GM12878 (cell line): Measurements from ENCODE around the gene WNT5B. TPM values are rescaled to one million over a fixed set of nuclear protein-coding genes. Genes with fewer than 3 reads are reported as not detected.

Experiments used
- EGR1 ChIP-seq, 2 experiments: IDR thresholded peaks; 1 replicate in 1 of 2; 2 replicates in 1 of 2; pipeline ENCODE4 v1.6.1; 2011 to 2012; ENCODE audit warnings: low read depth in 2 of 2, low read length in 2 of 2, borderline replicate concordance in 1 of 2, mild to moderate bottlenecking in 1 of 2, moderate library complexity in 1 of 2
- FOS ChIP-seq: IDR thresholded peaks from 3 replicates; pipeline ENCODE4 v1.6.1; 2011; ENCODE audit warnings: borderline replicate concordance; ENCODE audit not compliant: insufficient read length; ENCODE audit errors: extremely low read depth
- GATAD2B ChIP-seq: fragments of 450-650 bp; conservative IDR thresholded peaks from 2 replicates; pipeline ENCODE4 v1.6.1; 2017; ENCODE audit warnings: low read depth, mild to moderate bottlenecking, moderate library complexity
- MYB ChIP-seq: fragments of 150-350 bp; IDR thresholded peaks from 2 replicates; pipeline ENCODE4 v1.6.1; 2014; ENCODE audit warnings: mild to moderate bottlenecking, low read depth, low read length, borderline replicate concordance
- NFYA ChIP-seq: IDR thresholded peaks from 2 replicates; pipeline ENCODE4 v1.6.1; 2011; ENCODE audit warnings: low read depth, mild to moderate bottlenecking, low read length, improper control_type of control experiment, borderline replicate concordance
- PAX5 ChIP-seq: IDR thresholded peaks from 2 replicates; pipeline ENCODE4 v1.6.1; 2011; ENCODE audit warnings: low read depth, low read length, borderline replicate concordance
- RCOR1 ChIP-seq: conservative IDR thresholded peaks from 2 replicates; pipeline ENCODE4 v1.6.1; 2012; ENCODE audit warnings: low read depth, low read length, improper control_type of control experiment
- SRF ChIP-seq, 2 experiments: IDR thresholded peaks; 2 replicates each; pipeline ENCODE4 v1.6.1; 2011; ENCODE audit warnings: low read depth in 2 of 2, low read length in 2 of 2, mild to moderate bottlenecking in 1 of 2, moderate library complexity in 1 of 2
- TCF3 ChIP-seq: IDR thresholded peaks from 2 replicates; pipeline ENCODE4 v1.6.1; 2012; ENCODE audit warnings: low read depth, mild to moderate bottlenecking, low read length, borderline replicate concordance; ENCODE audit not compliant: insufficient read depth
- polyA plus RNA-seq, 11 experiments: library from polyadenylated mRNA; depleted of rRNA in 4 of 11; unstranded in 6 of 11; stranded (reverse) in 5 of 11; fragments of >200 nt; fragmentation: Nextera tagmentation in 4 of 11; fragmentation: Illumina TruSeq in 1 of 11; extraction: Ambion mirVana in 4 of 11; extraction: Trizol in 1 of 11; gene quantifications; 1 replicate in 1 of 11; 2 replicates in 10 of 11; pipeline versions ENCODE4 v1.2.1 to v1.2.3, GENCODE V29; 2011 to 2016; ENCODE audit warnings: inconsistent platforms in 2 of 11, missing spikeins in 2 of 11, low read depth in 1 of 11
- total RNA-seq, 4 experiments: library from RNA; depleted of rRNA in 3 of 4; stranded (reverse); fragments of >200 nt in 3 of 4; fragmentation: Illumina TruSeq in 1 of 4; extraction: Trizol in 1 of 4; gene quantifications; 2 replicates each; pipeline versions ENCODE4 v1.2.1 to v1.2.3, GENCODE V29; 2013 to 2021
- TF ChIP-seq, protein P1 (sequence below): fragments of 450-650 bp; IDR thresholded peaks from 2 replicates; pipeline ENCODE4 v1.6.1; 2016; ENCODE audit warnings: mild to moderate bottlenecking
- TF ChIP-seq, protein P2 (sequence below): IDR thresholded peaks from 2 replicates; pipeline ENCODE4 v1.6.1; 2012; ENCODE audit warnings: low read depth, low read length, improper control_type of control experiment

The WNT5B gene
- total and polyA plus RNA-seq, 10 of the 15 experiments (the other 5 are each of a cell fraction or from before 2014, with no cell fraction given) = 0.45 to 18.3 (median 5.4) TPM

DNA sequence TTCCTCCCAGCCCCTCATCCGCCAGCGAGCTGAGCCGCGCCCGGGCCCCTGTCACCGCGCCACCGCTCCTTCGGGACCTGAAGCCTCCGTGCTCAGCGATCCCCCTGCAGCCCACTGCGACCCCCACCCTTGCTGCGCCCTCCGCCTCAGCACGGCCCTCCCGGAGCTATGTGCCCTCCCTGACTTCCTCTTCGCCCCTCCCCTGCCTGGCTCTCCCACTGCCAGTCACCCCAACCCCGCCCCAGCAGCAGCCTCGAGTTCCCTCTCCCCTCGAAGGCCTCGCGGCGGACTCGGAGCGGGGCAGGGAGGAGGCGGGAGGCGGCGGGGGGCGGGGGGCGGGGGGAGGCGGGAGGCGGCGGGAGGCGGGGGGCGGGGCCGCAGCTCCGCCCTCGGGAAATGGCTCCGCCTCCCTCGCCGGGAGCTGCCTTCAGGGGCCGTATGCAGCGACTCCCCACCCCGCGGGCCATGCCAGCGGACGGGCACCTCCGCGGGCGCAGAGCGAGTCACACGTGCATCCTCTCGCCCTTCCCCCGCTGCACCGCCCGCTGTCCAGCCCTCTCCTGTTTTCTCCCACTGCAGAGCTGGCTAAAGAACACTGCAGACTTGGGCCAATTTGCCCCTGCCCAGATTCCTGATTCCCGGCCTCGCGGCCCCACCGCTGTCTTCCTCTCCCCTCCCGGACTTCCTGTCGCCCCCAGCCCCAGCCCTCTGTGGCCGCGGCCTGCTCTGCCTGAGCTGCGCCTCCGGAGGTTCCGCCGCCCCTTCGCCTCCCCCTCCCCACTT lies 32.7 kb downstream of the WNT5B start (continued):
- TF ChIP-seq SRF (IDR thresholded peaks at IDR 0.05; ENCODE audit: low read depth in 2 of 2, low read length in 2 of 2) (no peak), EGR1 (IDR thresholded peaks at IDR 0.05; ENCODE audit: borderline replicate concordance in 1 of 2, low read depth in 2 of 2, low read length in 2 of 2) (0 out of 3 replicates have a peak, but pooled peaks of 1 of the 2 experiments have one; percentile 8), PAX5 (0 out of 2 replicates have a peak, but pooled peaks have one; percentile 23), NFYA (no peak), GATAD2B (peak; percentile 85), TCF3 (0 out of 2 replicates have a peak, but pooled peaks have one; percentile 54), MYB (no peak), FOS (no peak), RCOR1 (no peak)
- TF ChIP-seq, protein P1, sequence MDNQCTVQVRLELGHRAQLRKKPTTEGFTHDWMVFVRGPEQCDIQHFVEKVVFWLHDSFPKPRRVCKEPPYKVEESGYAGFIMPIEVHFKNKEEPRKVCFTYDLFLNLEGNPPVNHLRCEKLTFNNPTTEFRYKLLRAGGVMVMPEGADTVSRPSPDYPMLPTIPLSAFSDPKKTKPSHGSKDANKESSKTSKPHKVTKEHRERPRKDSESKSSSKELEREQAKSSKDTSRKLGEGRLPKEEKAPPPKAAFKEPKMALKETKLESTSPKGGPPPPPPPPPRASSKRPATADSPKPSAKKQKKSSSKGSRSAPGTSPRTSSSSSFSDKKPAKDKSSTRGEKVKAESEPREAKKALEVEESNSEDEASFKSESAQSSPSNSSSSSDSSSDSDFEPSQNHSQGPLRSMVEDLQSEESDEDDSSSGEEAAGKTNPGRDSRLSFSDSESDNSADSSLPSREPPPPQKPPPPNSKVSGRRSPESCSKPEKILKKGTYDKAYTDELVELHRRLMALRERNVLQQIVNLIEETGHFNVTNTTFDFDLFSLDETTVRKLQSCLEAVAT = no peak
- TF ChIP-seq, protein P2, sequence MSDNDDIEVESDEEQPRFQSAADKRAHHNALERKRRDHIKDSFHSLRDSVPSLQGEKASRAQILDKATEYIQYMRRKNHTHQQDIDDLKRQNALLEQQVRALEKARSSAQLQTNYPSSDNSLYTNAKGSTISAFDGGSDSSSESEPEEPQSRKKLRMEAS = no peak; the same call in 1 of the 2 replicates
